OCI-LY1 (cell line): ENCODE results near the gene NDUFV1.

Experiments
- H2AFZ ChIP-seq: fragments of 200-600 bp; sonication (generic), shearing (Covaris generic); 2 replicates; pipeline ENCODE4 v1.6.0; 2014; ENCODE audit warnings: antibody characterized with exemption, mild to moderate bottlenecking, low read length
- H3F3A ChIP-seq: fragments of 200-600 bp; sonication (generic), shearing (Covaris generic); 2 replicates; pipeline ENCODE4 v1.6.0; 2014; ENCODE audit warnings: mild to moderate bottlenecking, antibody characterized with exemption, low read length, moderate library complexity; ENCODE audit not compliant: insufficient read depth
- H3K27ac ChIP-seq: fragments of 200-600 bp; sonication (generic); 2 replicates; pipeline ENCODE4 v1.5.1; 2014; ENCODE audit warnings: low read length, mixed run types, mild to moderate bottlenecking, low read depth; ENCODE audit not compliant: poor library complexity, severe bottlenecking
- H3K27me3 ChIP-seq: fragments of 200-600 bp; sonication (generic); 2 replicates; pipeline ENCODE4 v1.6.0; 2014; ENCODE audit warnings: antibody characterized with exemption, mild to moderate bottlenecking, low read length, moderate library complexity; ENCODE audit not compliant: insufficient read depth
- H3K36me3 ChIP-seq: fragments of 200-600 bp; sonication (generic); 2 replicates; pipeline ENCODE4 v1.6.1; 2014; ENCODE audit warnings: mild to moderate bottlenecking, antibody characterized with exemption, low read length, moderate library complexity, mixed read lengths; ENCODE audit not compliant: insufficient read depth
- H3K4me1 ChIP-seq: fragments of 200-600 bp; sonication (generic); 2 replicates; pipeline ENCODE4 v1.5.1; 2014; ENCODE audit warnings: mild to moderate bottlenecking, low read length, moderate library complexity; ENCODE audit not compliant: insufficient read depth, severe bottlenecking
- H3K4me2 ChIP-seq: fragments of 200-600 bp; sonication (generic), shearing (Covaris generic); 2 replicates; pipeline ENCODE4 v1.6.1; 2014; ENCODE audit warnings: low read length
- H3K4me3 ChIP-seq: fragments of 200-600 bp; sonication (generic); 2 replicates; pipeline ENCODE4 v1.5.1; 2014; ENCODE audit warnings: low read length, low read depth, mild to moderate bottlenecking, mixed read lengths; ENCODE audit not compliant: poor library complexity, severe bottlenecking
- H3K79me2 ChIP-seq: fragments of 200-600 bp; shearing (Covaris generic); 2 replicates; pipeline ENCODE4 v1.6.1; 2016; ENCODE audit warnings: mixed run types, low read length, mixed read lengths; ENCODE audit not compliant: insufficient read depth
- H3K9ac ChIP-seq: fragments of 200-600 bp; sonication (generic), shearing (Covaris generic); 2 replicates; pipeline ENCODE4 v1.6.1; 2014; ENCODE audit warnings: mild to moderate bottlenecking, low read length, mixed read lengths
- H3K9me2 ChIP-seq: fragments of 200-600 bp; sonication (generic), shearing (Covaris generic); 2 replicates; pipeline ENCODE4 v1.6.1; 2014; ENCODE audit warnings: low read depth, mild to moderate bottlenecking, low read length, mixed read lengths
- H3K9me3 ChIP-seq: fragments of 200-600 bp; shearing (Covaris generic); 2 replicates; pipeline ENCODE4 v1.6.1; 2014; ENCODE audit warnings: low read length, mixed read lengths
- H4K20me1 ChIP-seq: fragments of 200-600 bp; sonication (generic), shearing (Covaris generic); 2 replicates; pipeline ENCODE4 v1.6.0; 2016; ENCODE audit warnings: mild to moderate bottlenecking, low read length; ENCODE audit not compliant: insufficient read depth
- EZH2 ChIP-seq: fragments of 200-600 bp; sonication (generic), shearing (Covaris generic); IDR thresholded peaks from 2 replicates; pipeline ENCODE4 v1.8.0; 2017; ENCODE audit warnings: borderline replicate concordance, mixed run types, mild to moderate bottlenecking, antibody characterized with exemption, low read length, moderate library complexity, mixed read lengths
- TF ChIP-seq, protein P1 (sequence below): fragments of 200-600 bp; sonication (generic), shearing (Covaris generic); IDR thresholded peaks from 2 replicates; pipeline ENCODE4 v1.5.1; 2017; ENCODE audit warnings: mild to moderate bottlenecking, antibody characterized with exemption, low read length, moderate library complexity, mixed read lengths

The NDUFV1 gene

DNA sequence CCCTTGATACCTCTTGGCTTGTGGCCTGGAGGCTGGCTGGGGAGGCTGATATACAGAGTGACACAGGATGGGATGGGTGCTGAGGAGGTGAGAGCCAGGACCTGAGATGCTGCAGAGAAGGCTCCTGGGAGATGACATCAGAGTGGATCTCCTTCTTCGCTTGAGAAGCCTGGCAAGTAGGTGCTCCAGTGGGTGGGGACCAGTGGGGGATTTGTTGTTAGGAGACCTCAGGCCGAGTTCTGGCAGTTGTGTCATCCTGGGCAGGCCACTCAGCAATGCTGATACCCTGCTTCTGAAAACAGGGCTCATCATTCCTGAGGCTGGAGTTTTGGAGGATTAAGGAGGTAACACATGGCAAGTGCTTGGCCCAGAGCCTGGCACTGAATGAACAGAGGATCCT, 1.9 kb upstream of the NDUFV1 start:
- H3K9ac ChIP-seq = no peak overlapping the region
- no peak overlapping the region for H3K27ac ChIP-seq
- no peaks in the 10 kb centered on the region for H4K20me1 ChIP-seq
- H3K4me3 ChIP-seq = no peak overlapping the region
- peaks cover 17% of the 10 kb centered on the region for H3K36me3 ChIP-seq
- H3K9me3 ChIP-seq = no peaks in the 10 kb centered on the region
- H3F3A ChIP-seq = no peaks in the 10 kb centered on the region
- peaks cover 3% of the 10 kb centered on the region; the same call in 1 of the 2 replicates for H3K27me3 ChIP-seq
- H3K4me2 ChIP-seq = no peak overlapping the region
- H3K79me2 ChIP-seq = peaks cover 9% of the 10 kb centered on the region; the same call in 1 of the 2 replicates
- no peaks in the 10 kb centered on the region for H3K9me2 ChIP-seq
- no peak overlapping the region for H2AFZ ChIP-seq
- no peak for TF ChIP-seq EZH2
- TF ChIP-seq, protein P1, sequence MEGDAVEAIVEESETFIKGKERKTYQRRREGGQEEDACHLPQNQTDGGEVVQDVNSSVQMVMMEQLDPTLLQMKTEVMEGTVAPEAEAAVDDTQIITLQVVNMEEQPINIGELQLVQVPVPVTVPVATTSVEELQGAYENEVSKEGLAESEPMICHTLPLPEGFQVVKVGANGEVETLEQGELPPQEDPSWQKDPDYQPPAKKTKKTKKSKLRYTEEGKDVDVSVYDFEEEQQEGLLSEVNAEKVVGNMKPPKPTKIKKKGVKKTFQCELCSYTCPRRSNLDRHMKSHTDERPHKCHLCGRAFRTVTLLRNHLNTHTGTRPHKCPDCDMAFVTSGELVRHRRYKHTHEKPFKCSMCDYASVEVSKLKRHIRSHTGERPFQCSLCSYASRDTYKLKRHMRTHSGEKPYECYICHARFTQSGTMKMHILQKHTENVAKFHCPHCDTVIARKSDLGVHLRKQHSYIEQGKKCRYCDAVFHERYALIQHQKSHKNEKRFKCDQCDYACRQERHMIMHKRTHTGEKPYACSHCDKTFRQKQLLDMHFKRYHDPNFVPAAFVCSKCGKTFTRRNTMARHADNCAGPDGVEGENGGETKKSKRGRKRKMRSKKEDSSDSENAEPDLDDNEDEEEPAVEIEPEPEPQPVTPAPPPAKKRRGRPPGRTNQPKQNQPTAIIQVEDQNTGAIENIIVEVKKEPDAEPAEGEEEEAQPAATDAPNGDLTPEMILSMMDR = no peak
- peaks cover 38% of the 10 kb centered on the region for H3K4me1 ChIP-seq

- Histone ChIP-seq H3K4me3 (no peak overlapping the region), H3K27ac (no peak overlapping the region), H3K9ac (no peak overlapping the region; the same call in 1 of the 2 replicates), H3K27me3 (peaks cover 3% of the 10 kb centered on the region; the same call in 1 of the 2 replicates), H3K4me2 (peak overlapping the region; percentile 93), H3K36me3 (peaks cover 20% of the 10 kb centered on the region), H2AFZ (no peak overlapping the region), H3K4me1 (peaks cover 32% of the 10 kb centered on the region), H3K9me2 (no peaks in the 10 kb centered on the region), H3K79me2 (peaks cover 9% of the 10 kb centered on the region; the same call in 1 of the 2 replicates), H3K9me3 (no peaks in the 10 kb centered on the region), H4K20me1 (no peaks in the 10 kb centered on the region), H3F3A (no peaks in the 10 kb centered on the region)
- no peak for TF ChIP-seq EZH2
- TF ChIP-seq, protein P1 = no peak
Measured at GRCh38 chr11:67605231-67606011, 1.3 kb upstream of the NDUFV1 start.

GRCh38 chr11:67606093-67606491, 644 bp upstream of the NDUFV1 start:
- Histone ChIP-seq H3K4me2 (peak overlapping the region; percentile 93), H3K27me3 (peaks cover 3% of the 10 kb centered on the region; the same call in 1 of the 2 replicates), H3K4me1 (peaks cover 25% of the 10 kb centered on the region), H3K9me3 (no peaks in the 10 kb centered on the region), H3K4me3 (peak overlapping the region; percentile 94), H4K20me1 (no peaks in the 10 kb centered on the region), H3K27ac (no peak overlapping the region), H3K79me2 (peaks cover 9% of the 10 kb centered on the region; the same call in 1 of the 2 replicates), H3K9ac (peak overlapping the region; percentile 90), H3K36me3 (peaks cover 27% of the 10 kb centered on the region), H3K9me2 (no peaks in the 10 kb centered on the region), H2AFZ (0 out of 2 replicates have a peak overlapping the region, but pooled peaks have one; percentile 21), H3F3A (no peaks in the 10 kb centered on the region)
- TF ChIP-seq, protein P1 = no peak
- no peak for TF ChIP-seq EZH2
